Hematopoietic multipotent progenitor cell treated with erythropoietin and hydrocortisone succinate and interleukin-3 and kit ligand, for 15 days (in vitro differentiated cells): ENCODE results near the gene TCERG1L.

Experiments
- DNase-seq: peaks from one replicate; pipeline ENCODE4 v3.0.0-alpha.2; 2015; ENCODE audit warnings: low spot score

TCERG1L gene

GRCh38 chr10:131207176-131207575, 104.3 kb downstream of the TCERG1L start:
- DNase-seq, result no peak

- DNase-seq, result no peak
These were observed 105.2 kb downstream of the TCERG1L start for GRCh38 chr10:131206111-131206995.

- DNase-seq, result no peak
These were observed 106.0 kb downstream of the TCERG1L start for GRCh38 chr10:131205556-131205955.

GRCh38 chr10:131204406-131205152, 106.9 kb downstream of the TCERG1L start:
- DNase-seq, result no peak

GRCh38 chr10:131203456-131204357, 107.8 kb downstream of the TCERG1L start:
- DNase-seq, result no peak

- DNase-seq, result no peak
These were observed 108.5 kb downstream of the TCERG1L start for GRCh38 chr10:131202990-131203389.

GRCh38 chr10:131201741-131202515, 109.6 kb downstream of the TCERG1L start:
- DNase-seq, result no peak

GRCh38 chr10:131200856-131201470, 110.6 kb downstream of the TCERG1L start:
- no peak for DNase-seq

GRCh38 chr10:131199646-131200045, 111.9 kb downstream of the TCERG1L start:
- no peak for DNase-seq

GRCh38 chr10:131198843-131199242, 112.7 kb downstream of the TCERG1L start:
- no peak for DNase-seq

GRCh38 chr10:131198401-131198800, 113.1 kb downstream of the TCERG1L start:
- no peak for DNase-seq

- DNase-seq, result no peak
These were observed 115.2 kb downstream of the TCERG1L start for GRCh38 chr10:131196176-131196885.

GRCh38 chr10:131195558-131196159, 115.9 kb downstream of the TCERG1L start:
- DNase-seq, result no peak

GRCh38 chr10:131195116-131195515, 116.4 kb downstream of the TCERG1L start:
- DNase-seq, result no peak

GRCh38 chr10:131193923-131194322, 117.6 kb downstream of the TCERG1L start:
- DNase-seq, result no peak

- DNase-seq, result no peak
These were observed 123.0 kb downstream of the TCERG1L start for GRCh38 chr10:131188494-131188893.

GRCh38 chr10:131187926-131188325, 123.6 kb downstream of the TCERG1L start:
- no peak for DNase-seq

GRCh38 chr10:131187274-131187673, 124.2 kb downstream of the TCERG1L start:
- DNase-seq, result no peak

GRCh38 chr10:131186547-131187253, 124.8 kb downstream of the TCERG1L start:
- DNase-seq, result no peak
